Measurements from ENCODE around the gene CUBN.
"Not testable (repeated sequence)": the region's sequence is repeated elsewhere in the genome, so short reads cannot be mapped to it uniquely, and the experiment has no call there.

Gene CUBN

GRCh38 chr10:16853201-16853600 lies 276.4 kb downstream of the CUBN start:
- peak; percentile 18 for DNase-seq

DNA sequence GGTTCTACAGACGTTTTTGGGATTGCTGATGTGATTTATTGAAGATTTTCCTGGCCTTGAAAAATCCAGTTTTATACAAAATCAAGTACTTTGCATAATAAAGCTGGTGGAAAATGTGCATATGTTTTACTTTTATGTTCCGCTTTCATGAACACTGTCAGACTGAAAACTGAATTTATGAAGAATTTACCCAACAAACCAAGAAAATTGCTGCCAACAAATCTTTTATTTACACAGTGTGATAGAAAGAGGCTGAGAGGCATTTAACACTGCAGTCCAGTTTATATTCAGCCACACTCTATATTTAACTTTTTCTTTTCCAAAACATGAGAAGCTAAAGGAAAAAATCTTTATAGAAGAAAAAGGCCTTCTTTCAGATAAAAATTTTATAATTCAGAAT lies 277.0 kb downstream of the CUBN start:
- no peak for DNase-seq

DNA sequence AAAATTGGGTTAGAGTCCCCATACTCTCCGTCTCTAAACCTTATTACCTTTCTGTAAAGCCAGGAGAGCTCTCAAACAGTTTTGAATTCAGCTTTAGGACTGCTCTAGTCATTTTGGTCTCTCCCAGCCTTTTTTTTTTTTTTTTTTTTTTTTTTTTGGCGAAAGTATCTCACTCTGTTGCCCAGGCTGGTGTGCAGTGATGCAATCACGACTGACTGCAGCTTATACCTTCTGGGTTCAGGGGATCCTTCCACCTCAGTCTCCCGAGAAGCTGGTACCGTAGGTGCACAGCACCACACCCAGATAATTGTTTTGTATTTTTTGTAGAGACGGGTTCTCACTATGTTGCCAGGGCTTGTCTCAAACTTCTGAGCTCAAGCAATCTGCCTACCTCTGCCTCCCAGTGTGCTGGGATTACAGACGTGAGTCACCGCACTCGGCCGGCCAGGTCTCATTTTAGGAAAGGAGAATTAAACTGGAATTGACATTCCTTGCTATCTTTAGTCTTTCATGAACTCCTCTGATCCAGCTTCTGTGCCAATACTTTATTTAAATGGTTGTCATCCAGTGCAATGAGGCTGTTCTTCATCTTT lies 281.0 kb downstream of the CUBN start:
- no peak for DNase-seq

DNA sequence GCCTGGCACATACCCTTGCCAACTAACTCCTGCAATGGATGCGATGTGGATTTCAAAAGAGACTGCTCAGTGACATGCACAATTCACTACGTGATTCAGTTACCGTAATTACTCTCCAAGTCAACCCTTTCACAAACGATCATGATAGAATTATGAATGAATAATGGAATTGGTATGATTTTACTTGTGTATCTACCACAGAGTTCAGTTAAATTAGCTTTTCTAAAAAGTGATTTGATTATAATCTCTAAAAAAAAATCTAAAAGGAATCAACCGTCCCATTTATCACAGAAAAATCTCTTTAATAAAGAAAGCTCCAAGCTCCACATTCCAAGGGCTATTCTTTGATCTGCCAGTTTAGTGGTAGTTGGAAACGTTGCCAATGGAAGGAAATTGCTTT lies 282.0 kb downstream of the CUBN start:
- DNase-seq = no peak

DNA sequence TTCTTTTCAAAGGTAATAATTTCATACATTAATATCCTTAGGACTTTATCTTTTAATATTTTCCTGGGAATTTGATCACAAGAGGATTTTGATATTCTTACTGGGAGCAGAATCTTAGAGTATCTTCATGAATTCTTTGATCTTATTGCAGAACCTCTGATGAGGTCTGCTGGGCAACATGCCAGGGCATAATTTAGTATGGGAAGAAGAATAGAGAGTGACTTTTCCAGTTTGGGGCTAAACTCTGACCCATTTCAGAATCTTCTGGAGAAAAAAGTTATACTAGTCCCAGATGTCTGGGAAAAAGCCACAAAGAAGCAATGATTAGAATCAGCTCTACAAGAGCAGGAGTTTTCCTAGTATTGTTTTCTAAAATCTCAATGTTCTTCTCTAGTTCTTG lies 284.4 kb downstream of the CUBN start:
- no peak for DNase-seq

DNA sequence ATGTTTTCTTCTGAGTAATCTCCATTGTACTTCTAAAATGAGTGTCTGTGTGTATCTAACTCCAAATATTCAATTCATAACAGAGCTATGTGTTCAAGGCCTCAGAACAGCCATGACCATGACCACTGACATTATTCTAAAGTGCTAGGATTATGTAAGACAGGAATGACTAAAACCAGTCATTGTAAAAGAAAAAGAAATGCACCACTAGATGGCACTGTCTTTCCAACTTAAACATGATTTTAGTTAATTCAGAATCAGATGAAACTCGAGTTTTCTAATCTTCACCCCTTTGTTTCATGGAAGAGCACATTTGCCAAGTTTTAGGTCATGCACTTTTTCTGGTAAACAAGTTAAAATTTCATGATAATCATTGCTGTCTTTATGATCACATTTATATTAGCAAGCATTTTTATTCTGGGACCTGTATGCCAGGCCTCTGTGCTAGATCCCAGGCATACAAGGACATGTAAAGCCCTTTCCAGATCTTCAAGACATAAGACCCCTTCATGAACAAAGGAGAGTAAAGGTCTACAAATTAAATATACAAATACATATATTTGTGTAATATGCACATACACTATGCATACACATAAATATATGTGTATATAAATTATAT lies 286.2 kb downstream of the CUBN start:
- DNase-seq = peak; percentile 87

DNA sequence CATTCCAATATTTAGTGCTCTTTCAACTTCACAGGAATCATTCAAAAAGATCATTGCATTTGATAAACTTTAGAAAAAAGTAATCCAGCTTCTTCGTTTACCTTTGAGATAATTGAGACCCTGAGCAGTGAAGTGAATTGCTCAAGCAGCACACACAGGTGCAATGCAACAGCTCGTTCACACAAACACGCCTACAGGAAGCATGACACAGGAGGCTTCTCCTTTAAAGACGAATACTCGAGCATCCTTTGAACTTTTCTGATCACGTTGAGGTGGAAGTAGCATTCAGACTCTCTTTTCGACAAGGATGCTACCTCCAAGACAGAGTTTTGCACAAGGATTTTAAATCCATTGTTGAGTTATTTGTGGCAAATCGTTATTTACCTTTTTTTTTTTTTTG lies 294.4 kb downstream of the CUBN start:
- no peak for DNase-seq

DNA sequence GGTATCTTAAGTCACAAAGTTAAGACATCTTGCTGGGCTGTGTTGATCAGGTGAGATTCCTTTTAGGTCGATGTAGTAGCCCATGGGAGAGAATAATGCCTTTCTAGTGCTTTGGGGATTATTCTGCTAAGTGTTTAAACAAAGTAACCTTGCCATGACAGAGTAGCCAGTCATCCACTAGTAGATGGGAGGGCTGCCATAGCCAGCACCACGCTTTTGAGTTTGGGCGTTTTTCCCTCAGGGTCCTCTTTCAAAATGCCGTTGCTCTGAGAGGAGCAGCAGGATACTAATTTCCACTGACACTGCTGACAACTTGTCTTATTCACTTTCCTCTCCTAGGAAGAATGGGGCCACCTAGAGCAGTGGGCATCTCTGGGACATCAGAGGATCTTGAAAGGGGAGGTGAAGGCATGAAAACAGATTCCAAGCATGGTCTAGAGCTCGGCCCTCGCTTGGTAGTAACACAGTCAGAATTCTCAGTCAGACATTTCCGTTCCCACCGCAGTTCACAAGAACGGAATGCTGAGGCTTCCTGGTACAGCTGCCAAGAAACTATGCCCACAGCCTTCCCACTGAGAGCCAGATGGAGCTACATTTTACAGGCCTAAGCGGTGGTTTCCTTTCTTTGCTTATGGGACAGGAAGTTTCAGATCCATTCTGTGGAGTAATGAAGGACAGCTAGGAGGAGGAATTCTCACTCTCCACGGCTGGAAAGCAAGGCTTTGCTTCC lies 297.1 kb downstream of the CUBN start:
- DNase-seq = no peak

- no peak for DNase-seq
Observed at GRCh38 chr10:16828701-16829175, 300.9 kb downstream of the CUBN start.

DNA sequence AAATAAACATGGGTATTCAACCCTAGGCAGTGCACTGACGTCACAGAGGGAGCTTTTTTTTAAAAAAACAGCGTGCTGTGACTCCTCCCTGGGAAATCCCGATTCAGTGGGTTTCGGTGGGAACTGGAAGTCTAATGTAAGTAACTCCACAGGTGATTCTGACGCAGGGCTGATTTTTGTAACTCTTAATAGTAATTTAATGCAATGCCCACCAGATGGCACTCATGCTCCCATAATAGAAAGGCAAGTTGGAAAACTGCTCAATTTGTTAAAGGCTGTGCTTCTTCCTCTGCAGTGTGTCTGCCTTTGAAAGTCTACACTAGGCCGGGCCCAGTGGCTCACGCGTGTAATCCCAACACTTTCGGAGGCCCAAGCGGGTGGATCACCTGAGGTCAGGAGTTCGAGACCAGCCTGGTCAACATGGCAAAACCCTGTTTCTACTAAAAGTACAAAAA lies 301.5 kb downstream of the CUBN start:
- DNase-seq = peak; percentile 71

DNA sequence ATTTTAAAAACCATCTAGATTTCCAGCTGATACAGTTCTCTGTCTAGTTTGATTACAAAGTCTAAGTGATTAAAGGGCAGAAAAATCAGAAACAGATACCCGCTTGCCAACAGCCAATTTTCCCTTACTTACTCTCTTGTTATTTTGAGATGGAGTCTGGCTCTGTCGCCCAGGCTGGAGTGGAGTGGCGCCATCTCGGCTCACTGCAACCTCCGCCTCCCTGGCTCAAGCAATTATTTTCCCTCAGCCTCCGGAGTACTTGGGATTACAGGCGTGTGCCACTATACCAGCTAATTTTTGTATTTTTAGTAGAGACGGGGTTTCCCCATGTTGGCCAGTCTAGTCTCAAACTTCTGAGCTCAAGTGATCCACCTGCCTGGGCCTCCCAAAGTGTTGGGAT lies 302.1 kb downstream of the CUBN start:
- not testable (repeated sequence) for DNase-seq

DNA sequence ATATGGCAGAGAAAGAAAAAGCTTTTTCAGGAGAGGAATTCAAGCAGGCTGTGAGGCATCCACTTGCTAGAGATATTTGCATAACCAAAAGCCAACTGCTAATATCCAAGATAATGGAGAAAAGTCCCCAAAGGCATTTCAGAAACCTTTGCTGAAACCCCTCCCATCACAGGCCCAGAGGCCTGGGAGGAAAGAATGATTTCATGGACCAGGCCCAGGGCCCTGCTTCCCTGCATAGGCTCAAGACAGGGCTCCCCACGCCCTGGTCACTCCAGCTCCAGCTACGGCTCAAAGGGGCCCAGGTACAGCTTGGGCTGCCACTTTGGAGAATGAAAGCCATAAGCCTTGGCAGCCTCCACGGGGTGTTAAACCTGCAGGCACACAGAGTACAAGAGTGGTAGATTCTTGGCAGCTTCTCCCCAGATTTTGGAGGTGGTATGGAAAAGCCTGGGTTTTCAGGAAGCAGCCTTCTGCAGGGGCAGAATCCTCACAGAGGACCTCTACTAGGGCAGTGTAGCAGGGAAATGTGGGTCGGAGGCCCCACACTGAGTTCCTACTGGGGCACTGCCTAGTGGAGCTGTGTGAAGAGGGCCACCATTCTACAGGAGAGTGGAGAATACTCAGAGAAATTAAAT lies 306.8 kb downstream of the CUBN start:
- no peak for DNase-seq

DNA sequence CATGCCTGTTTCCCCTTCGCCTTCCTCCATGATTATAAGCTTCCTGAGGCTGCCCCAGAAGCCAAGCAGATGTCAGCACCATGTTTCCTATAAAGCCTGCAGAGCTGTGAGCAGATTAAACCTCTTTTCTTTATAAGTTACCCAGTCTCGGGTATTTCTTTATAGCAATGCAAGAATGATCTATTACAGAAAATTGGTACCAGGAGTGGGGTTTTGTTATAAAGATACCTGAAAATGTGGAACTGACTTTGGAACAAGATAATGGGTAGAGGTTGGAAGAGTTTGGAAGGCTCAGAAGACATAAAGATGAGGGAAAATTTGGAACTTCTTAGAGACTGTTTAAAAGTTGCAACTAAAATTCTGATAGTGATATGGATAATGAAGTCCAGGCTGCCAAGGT lies 307.6 kb downstream of the CUBN start:
- no peak for DNase-seq

- DNase-seq = peak; percentile 24
Observed at GRCh38 chr10:16820421-16820820, 309.2 kb downstream of the CUBN start.

- DNase-seq = no peak
Observed at GRCh38 chr10:16820018-16820417, 309.6 kb downstream of the CUBN start.

DNA sequence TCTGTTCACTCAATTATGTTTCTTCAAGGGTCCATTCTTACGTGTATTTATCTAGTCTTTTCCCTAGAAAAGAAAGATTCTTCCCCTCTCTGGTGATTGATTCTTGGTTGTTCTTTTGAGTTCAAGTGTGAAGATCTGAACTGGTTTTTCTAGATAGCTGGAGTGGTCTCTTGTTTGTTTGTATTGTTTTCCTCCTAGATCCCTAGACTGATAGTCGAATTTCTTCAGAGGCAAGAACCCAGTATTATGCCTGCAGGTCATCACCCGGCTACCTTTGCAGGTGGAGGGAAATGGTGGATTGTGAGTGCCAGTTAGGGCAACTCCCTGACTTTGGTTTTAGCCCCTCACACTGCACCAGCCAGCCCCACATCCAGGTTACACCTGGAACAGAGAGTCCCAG lies 310.2 kb downstream of the CUBN start:
- no peak for DNase-seq

GRCh38 chr10:16819026-16819425 lies 310.6 kb downstream of the CUBN start:
- DNase-seq = no peak

DNA sequence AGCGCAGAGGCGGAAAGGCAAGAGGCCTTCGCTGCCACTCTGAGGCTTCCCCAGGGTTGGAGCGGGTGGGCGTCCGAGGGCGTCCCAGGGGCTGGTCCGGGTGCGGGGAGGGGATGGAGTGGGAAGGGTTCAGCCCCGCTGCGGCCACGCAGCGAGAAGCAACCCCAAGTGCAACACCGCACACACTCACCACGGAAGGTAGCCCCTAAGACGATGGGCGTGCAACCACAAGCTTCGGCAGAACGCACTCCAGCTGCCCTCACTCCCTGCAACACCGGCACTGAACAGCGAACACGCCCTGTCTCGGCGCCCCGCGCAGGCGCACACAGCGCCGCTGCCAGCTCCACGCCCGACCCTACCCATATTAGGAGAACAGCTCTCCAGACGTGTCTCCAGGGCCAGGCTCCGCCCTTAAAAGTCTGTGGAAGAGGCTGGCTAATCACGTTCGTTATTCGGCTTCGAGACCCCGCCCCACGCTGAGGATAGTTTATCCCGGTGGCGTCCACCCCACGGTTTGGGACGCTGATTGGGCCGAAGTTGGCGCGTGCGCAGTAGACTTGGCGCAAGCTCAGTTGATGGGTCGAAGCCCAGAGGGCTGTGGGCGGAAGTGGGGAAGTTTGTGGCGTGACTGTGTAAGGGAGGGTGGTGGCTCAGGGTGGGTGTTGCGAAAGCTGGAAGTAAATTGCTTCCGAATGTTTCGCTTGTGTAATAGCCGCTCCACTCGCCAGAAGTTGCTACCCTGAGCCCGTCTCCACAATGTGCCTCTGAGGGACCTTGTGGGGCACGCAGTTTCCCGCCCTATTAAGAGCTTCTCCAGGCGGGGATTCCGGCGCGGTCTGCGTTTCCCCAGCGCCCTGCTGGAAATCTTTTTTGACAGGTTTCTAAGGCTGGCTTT lies 312.2 kb downstream of the CUBN start, which contains the start of gene RSU1:
RSU1 (minus strand) TSS at position 300 of the 895 bp plus-strand sequence. CDS start 343 bp downstream, outside the sequence.
- DNase-seq = peak; percentile 100

DNA sequence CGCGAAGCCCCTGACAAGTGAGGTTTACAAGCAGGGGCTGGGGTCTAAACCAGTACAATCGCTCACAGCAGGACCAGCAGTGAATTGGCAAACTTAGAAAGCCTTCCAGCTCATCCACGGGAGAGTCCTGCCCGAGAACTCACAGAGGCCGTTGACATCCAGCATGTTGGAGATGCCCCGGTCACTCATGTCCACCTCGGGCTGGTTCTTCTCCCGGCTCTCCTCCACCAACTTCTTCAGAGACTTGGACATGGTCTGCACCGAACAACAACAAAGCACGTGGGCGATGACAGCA lies 312.8 kb downstream of the CUBN start:
- DNase-seq = no peak

DNA sequence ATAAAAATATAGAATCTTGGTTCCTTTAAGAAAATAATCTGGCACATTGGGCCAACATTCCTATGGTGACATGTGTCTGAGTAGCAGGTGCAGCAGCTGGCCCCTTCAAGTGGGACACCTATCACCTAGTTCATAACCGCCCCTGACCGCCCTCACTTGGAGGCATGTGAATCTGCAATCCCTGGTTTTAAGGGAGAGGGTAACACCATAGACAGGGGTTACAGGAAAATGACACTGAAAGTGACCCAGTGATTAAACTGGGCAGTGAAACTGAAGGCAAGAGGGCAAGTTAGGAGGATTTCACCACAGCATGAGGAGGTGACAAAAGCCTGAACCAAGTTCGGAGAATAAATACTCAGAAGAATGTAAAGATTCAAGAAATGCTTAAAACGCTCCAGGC lies 313.4 kb downstream of the CUBN start:
- peak; percentile 28 for DNase-seq

DNA sequence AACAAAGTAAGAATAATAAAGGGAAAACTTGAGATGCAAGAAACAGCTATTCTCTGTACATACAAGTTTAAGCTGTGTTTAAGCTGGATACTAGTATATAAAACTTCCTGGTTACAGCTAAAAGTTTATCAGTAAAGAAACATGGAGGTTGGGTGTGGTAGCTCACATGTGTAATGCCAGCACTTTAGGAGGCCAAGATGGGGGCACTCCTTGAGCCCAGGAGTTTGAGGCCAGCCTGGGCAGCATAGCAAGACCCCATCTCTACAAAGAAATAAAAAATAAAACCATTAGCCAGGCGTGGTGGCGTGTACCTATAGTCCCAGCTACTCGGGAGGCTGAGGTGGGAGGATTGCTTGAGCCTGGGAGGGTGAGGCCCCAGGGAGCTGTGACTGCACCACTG lies 315.6 kb downstream of the CUBN start:
- no peak for DNase-seq

DNA sequence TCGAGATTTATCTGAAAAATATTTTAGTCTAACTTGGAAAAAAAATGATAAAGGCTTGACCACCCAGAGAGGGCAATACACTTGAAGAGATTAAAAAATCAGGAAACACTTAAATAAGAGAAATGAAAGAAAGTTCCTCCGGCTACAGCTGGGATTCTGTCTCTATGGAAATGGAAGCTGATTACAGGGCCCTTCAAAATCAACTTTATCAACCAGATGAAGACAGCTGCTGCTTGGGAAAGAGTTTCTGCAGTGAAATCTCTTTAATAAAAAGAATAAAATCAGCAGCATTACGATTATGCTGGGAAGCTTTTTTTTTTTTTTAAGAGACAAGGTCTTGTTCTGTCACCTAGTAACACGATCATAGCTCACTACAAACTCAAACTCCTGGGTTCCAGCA lies 316.9 kb downstream of the CUBN start:
- peak; percentile 23 for DNase-seq

DNA sequence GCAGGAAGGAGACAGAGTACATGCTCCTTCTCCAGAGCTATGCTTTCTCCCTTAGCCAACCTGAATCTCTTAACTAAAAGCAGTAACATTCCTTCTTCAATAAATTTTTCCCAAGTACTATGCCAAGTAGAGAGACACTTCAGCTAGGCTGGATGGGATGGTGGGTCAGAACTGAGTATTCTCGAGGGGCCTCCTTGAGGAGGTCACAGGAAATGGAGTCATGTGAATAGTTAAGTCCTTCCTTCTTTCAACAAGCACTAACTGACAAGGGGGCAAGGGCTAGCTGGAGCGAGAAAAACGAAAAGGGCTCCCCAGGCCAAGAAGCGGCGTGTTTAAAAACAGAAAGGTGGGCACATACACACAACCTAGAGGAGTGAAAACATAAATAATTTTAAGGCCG lies 317.8 kb downstream of the CUBN start:
- DNase-seq = no peak
